Hypothalamus (tissue), 51 donors: ENCODE measurements around the gene SNRNP25.
A peak's percentile ranks its signal among the peaks of the same experiment; 100 is the strongest.

Source experiments
- DNase-seq, 51 donors: peaks; one replicate each; lab custom pipeline; 2025; lab: John Stamatoyannopoulos, UW

The SNRNP25 gene

GRCh38 chr16:92431-93339 is 39.1 kb downstream of the SNRNP25 start:
- no peak for DNase-seq

GRCh38 chr16:94918-95265 is 41.3 kb downstream of the SNRNP25 start:
- DNase-seq = no peak

- peak in 50 of 51 donors; percentile 23 to 89 (median 74) for DNase-seq
These were observed 43.3 kb downstream of the SNRNP25 start for GRCh38 chr16:96935-97381.

- no peak for DNase-seq
These were observed 44.2 kb downstream of the SNRNP25 start for GRCh38 chr16:97822-98221.

- no peak for DNase-seq
These were observed 47.4 kb downstream of the SNRNP25 start for GRCh38 chr16:100989-101388.

GRCh38 chr16:101586-101985 is 48.0 kb downstream of the SNRNP25 start:
- no peak for DNase-seq

GRCh38 chr16:102060-102855 is 48.6 kb downstream of the SNRNP25 start:
- peak in 32 of 51 donors; percentile 5 to 87 (median 55) for DNase-seq

- DNase-seq = no peak
These were observed 50.7 kb downstream of the SNRNP25 start for GRCh38 chr16:104355-104754.

- DNase-seq = no peak
These were observed 51.3 kb downstream of the SNRNP25 start for GRCh38 chr16:104928-105327.

GRCh38 chr16:105521-105920 is 51.9 kb downstream of the SNRNP25 start:
- DNase-seq = no peak

GRCh38 chr16:106623-107324 is 53.1 kb downstream of the SNRNP25 start:
- DNase-seq = peak in 31 of 51 donors; percentile 9 to 69 (median 49)
